Psoas muscle (tissue), 8 donors: ENCODE data around the gene CSRNP3. TPM values are rescaled to one million over a fixed set of nuclear protein-coding genes. Genes with fewer than 3 reads are reported as not detected.

Experiments used
- ATAC-seq, 4 donors: fragments of 200-7000 bp; cut with Tn5 transposase; one replicate each; pipeline ENCODE4 v1.9.1; 2020; ENCODE audit warnings: moderate library complexity in 3 of 4, mild to moderate bottlenecking in 2 of 4
- DNase-seq, 2 donors: peaks; one replicate each; pipeline ENCODE4 v3.0.0-alpha.2; 2020
- H3K27ac ChIP-seq: fragments of 200-600 bp; one replicate; pipeline ENCODE4 v1.8.0; 2022
- H3K27me3 ChIP-seq, 3 donors: fragments of 200-600 bp in 1 of 3; one replicate each; pipeline versions ENCODE4 v1.6.1 to v1.8.0; 2013 to 2022; ENCODE audit warnings: low read length in 2 of 3, mild to moderate bottlenecking in 2 of 3, moderate library complexity in 1 of 3; ENCODE audit not compliant: insufficient read depth in 3 of 3
- H3K36me3 ChIP-seq, 2 donors: fragments of 200-600 bp in 1 of 2; one replicate each; pipeline versions ENCODE4 v1.6.1 to v1.8.0; 2013 to 2022; ENCODE audit warnings: low read depth in 1 of 2, mild to moderate bottlenecking in 1 of 2, moderate library complexity in 1 of 2; ENCODE audit not compliant: insufficient read depth in 1 of 2
- H3K4me1 ChIP-seq: fragments of 200-600 bp; one replicate; pipeline ENCODE4 v1.8.0; 2022
- H3K4me3 ChIP-seq: fragments of 200-600 bp; one replicate; pipeline ENCODE4 v1.8.0; 2022; ENCODE audit warnings: mild to moderate bottlenecking
- H3K9me3 ChIP-seq: fragments of 200-600 bp; one replicate; pipeline ENCODE4 v1.8.0; 2022
- WGBS, 3 donors: extraction: QIAGEN DNeasy Blood & Tissue Kit; methylation state at CpG; one replicate each; pipeline versions ENCODE4 v1.1.6 to v1.1.7; 2013; 5-methylcytosine and 5-hydroxymethylcytosine counted together
- intact Hi-C, 2 donors: fragments of 100-400 bp; cut with DNase I; formaldehyde crosslinking; loops; one replicate each; pipeline versions ENCODE4 v1.11.0 to v1.14.2; 2022
- polyA plus RNA-seq, 3 donors: library from polyadenylated mRNA; stranded (reverse); fragments of 200-250 nt; gene quantifications; one replicate each; pipeline ENCODE4 v1.2.3, GENCODE V29; 2013
- total RNA-seq, 4 donors: library from RNA; stranded (reverse); fragmentation: NEBNext Ultra II Directional in 2 of 4; extraction: Animal tissue kit (Norgen Biotek cat#: 25700) in 2 of 4; gene quantifications; one replicate each; pipeline versions ENCODE4 v1.2.1 to v1.2.4, GENCODE V29; 2021 to 2023
- TF ChIP-seq, protein P1 (sequence below): fragments of 200-600 bp; IDR thresholded peaks from one replicate; pipeline ENCODE4 v1.8.0; 2022; ENCODE audit warnings: antibody characterized with exemption
- donor health status: healthy with polysubstance abuse.
- donor health status: DM: no; HTN: no; CAD: no; lungs with moderate emphysema.
- donor health status: Bipolar disorder and iron deficiency.
- donor health status: healthy.
- donor health status: DM: yes; HTN: yes; CAD: no.
- donor health status: DM: no; HTN: no; CAD: no.
- donor health status: DM: no; HTN: no; CAD: no.
- donor health status: DM: yes; HTN: yes; CAD: no.

CSRNP3 gene
- total and polyA plus RNA-seq, 7 donors: 0.04 to 1.6 (median 0.13) TPM; not detected in 1

DNA sequence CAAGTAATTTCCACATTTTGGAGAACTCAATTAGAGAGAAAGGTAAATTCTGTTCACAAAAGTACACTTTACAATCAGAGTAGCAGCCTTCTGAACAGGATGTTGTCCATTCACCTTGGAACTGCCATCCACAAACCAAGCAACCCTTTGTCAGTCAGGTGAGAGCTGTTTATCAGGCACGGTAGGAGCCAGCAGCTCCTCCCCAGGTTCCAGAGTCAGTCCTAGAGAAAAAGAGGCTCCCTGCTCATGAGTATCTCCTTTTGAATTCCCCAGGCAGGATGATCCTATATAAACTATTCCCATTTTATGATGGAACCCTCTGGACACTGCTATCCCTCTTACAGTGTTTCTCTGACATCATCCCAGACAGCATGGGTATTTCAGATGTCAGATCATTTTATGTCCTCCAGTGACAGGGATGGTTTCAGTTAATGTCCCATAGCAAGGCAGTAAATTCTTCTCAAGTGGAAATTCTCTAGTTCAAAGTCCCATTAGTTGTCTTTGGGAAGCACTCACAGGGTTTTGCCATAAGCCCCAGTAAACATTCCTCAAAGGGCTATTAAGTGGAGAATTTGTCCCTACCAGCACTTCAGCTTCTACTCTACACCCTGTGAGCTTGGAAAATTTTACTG, 34.5 kb upstream of the CSRNP3 start:
- no peaks in the 10 kb centered on the region for H3K27me3 ChIP-seq
- H3K9me3 ChIP-seq: no peaks in the 10 kb centered on the region
- no peak overlapping the region for H3K27ac ChIP-seq
- no peak for DNase-seq
- H3K4me1 ChIP-seq: no peaks in the 10 kb centered on the region
- WGBS, 3 donors: 46 to 68% (median 56%) methylated on average over 1 of the region's 1 CpG
- no peaks in the 10 kb centered on the region for H3K36me3 ChIP-seq
- intact Hi-C loops: no loop called here
- no peak overlapping the region for H3K4me3 ChIP-seq
- TF ChIP-seq, protein P1, sequence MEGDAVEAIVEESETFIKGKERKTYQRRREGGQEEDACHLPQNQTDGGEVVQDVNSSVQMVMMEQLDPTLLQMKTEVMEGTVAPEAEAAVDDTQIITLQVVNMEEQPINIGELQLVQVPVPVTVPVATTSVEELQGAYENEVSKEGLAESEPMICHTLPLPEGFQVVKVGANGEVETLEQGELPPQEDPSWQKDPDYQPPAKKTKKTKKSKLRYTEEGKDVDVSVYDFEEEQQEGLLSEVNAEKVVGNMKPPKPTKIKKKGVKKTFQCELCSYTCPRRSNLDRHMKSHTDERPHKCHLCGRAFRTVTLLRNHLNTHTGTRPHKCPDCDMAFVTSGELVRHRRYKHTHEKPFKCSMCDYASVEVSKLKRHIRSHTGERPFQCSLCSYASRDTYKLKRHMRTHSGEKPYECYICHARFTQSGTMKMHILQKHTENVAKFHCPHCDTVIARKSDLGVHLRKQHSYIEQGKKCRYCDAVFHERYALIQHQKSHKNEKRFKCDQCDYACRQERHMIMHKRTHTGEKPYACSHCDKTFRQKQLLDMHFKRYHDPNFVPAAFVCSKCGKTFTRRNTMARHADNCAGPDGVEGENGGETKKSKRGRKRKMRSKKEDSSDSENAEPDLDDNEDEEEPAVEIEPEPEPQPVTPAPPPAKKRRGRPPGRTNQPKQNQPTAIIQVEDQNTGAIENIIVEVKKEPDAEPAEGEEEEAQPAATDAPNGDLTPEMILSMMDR: no peak
- no peak for ATAC-seq

DNA sequence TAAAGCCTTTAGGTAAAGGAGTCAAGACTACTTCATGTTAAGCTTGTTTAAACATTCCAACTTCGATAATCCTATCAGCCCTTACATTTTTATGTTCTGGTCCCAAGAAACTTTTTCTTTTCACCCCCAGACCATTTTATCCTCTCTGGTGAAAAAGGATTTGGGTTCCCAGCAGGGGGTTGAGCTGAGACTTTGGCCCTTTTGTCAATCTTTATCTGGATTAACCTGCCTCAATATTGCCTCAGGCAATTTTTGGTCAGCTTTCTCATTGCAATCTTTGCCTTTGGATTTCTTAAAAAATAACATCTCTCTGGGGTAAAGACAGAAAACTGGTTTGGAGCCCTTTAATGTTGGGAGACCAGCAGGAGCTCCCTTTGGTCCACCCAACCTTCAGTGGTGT, 33.9 kb upstream of the CSRNP3 start:
- no peaks in the 10 kb centered on the region for H3K9me3 ChIP-seq
- TF ChIP-seq, protein P1: no peak
- no peaks in the 10 kb centered on the region for H3K36me3 ChIP-seq
- no peak overlapping the region for H3K27ac ChIP-seq
- WGBS, 3 donors: 77 to 81% (median 80%) methylated on average over 1 of the region's 1 CpG
- no peak overlapping the region for H3K4me3 ChIP-seq
- no peaks in the 10 kb centered on the region for H3K27me3 ChIP-seq
- DNase-seq: no peak
- ATAC-seq: no peak
- no peaks in the 10 kb centered on the region for H3K4me1 ChIP-seq
- intact Hi-C loops: no loop called here

DNA sequence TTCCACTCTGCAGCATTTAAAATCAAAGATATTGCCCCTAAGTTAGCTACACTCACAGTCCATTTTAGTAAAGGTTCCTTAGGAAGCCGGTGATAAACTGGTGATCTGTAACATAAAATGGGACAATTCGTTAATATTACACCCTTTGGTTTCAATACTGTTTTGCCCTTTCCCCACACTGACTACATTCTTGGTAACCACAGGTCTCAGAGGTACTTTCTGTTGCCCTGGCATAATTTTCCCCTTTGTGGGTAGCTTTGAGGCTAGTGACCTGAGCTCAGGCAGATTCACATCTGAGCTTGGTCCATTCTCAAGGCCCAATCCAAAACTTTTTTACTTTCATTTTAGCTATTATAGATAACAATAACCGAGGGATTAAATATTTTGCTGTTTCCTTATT, 32.9 kb upstream of the CSRNP3 start:
- Histone ChIP-seq H3K27me3 (no peaks in the 10 kb centered on the region), H3K4me1 (no peaks in the 10 kb centered on the region), H3K36me3 (no peaks in the 10 kb centered on the region), H3K4me3 (no peak overlapping the region), H3K27ac (no peak overlapping the region), H3K9me3 (no peaks in the 10 kb centered on the region)
- TF ChIP-seq, protein P1: no peak
- 88 to 95% (median 89%) methylated on average over 3 of the region's 3 CpGs for WGBS, 3 donors
- DNase-seq (no peak), ATAC-seq (no peak)
- intact Hi-C loops: no loop called here

DNA sequence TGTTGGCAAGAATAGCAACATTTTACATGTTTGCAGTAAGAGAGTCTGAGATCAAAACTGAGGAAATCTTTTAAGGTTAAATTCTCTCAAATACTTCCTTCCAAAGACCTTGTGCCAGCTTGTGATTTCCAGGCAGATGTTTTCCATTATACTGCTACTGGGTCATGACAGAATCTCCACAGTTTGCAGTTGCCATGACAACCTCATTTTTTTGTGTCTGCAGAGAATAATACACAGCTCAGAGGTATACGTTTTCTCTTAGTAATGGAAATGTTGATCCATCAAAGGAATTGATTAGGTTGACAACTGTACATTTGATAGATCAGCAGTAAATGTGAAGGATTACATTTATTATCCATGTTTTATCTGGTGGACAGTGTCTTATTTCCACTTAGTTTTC, 29.1 kb upstream of the CSRNP3 start:
- no peak overlapping the region for H3K27ac ChIP-seq
- H3K4me3 ChIP-seq: no peak overlapping the region
- no peaks in the 10 kb centered on the region for H3K36me3 ChIP-seq
- intact Hi-C loops: no loop called here
- DNase-seq (no peak), ATAC-seq (no peak)
- H3K27me3 ChIP-seq: no peaks in the 10 kb centered on the region
- H3K9me3 ChIP-seq: no peaks in the 10 kb centered on the region
- 8 to 13% (median 9%) methylated on average over 1 of the region's 1 CpG for WGBS, 3 donors
- no peaks in the 10 kb centered on the region for H3K4me1 ChIP-seq
- TF ChIP-seq, protein P1: no peak

DNA sequence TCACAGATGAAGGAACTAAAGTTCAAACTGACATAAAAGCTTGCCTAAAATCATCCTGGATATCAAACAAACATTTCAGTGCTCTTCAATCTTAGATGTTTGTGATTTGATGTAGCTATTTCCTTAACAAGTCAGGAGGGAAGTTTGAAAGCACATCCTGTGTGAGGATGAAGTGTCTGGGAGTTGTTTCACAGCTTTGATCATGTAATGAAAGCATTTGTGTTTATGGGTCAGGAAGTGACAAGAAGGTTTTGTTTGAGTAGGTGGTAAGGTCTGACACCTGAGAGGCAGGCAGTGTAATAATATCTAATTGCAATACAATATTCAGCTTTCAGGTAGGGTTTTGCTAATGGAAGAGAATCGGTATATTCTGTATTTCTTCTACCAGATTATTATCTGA, 26.0 kb upstream of the CSRNP3 start:
- Histone ChIP-seq H3K36me3 (no peaks in the 10 kb centered on the region), H3K9me3 (no peaks in the 10 kb centered on the region), H3K4me3 (no peak overlapping the region), H3K4me1 (no peaks in the 10 kb centered on the region), H3K27me3 (no peaks in the 10 kb centered on the region), H3K27ac (no peak overlapping the region)
- no peak for DNase-seq
- TF ChIP-seq, protein P1: no peak
- intact Hi-C loops: no loop called here
- 40 to 52% (median 48%) methylated on average over 1 of the region's 1 CpG for WGBS, 3 donors
- ATAC-seq: no peak
